ENCODE measurements around the gene PDGFRA.

- TF ChIP-seq POLR2AphosphoS5 (IDR thresholded peaks at IDR 0.05; ENCODE audit: low read depth, low read length): no peak
- TF ChIP-seq TAF1 (IDR thresholded peaks at IDR 0.05; ENCODE audit: borderline replicate concordance, insufficient read depth, low read length): no peak
Observed at GRCh38 chr4:54209617-54210016, 19.5 kb upstream of the PDGFRA start.

Data from PFSK-1 (cell line).